Stimulated activated CD4-positive, alpha-beta T cell treated with anti-CD3 and anti-CD28 coated beads, Interleukin-12 subunit alpha, Interleukin-12 subunit beta, amount 100 ng/mL, for 4 hours (primary cell): ENCODE results near the gene SPPL2B.

Source experiments
- DNase-seq: peaks from one replicate; pipeline ENCODE4 v3.0.0-alpha.2; 2020

The SPPL2B gene

DNA sequence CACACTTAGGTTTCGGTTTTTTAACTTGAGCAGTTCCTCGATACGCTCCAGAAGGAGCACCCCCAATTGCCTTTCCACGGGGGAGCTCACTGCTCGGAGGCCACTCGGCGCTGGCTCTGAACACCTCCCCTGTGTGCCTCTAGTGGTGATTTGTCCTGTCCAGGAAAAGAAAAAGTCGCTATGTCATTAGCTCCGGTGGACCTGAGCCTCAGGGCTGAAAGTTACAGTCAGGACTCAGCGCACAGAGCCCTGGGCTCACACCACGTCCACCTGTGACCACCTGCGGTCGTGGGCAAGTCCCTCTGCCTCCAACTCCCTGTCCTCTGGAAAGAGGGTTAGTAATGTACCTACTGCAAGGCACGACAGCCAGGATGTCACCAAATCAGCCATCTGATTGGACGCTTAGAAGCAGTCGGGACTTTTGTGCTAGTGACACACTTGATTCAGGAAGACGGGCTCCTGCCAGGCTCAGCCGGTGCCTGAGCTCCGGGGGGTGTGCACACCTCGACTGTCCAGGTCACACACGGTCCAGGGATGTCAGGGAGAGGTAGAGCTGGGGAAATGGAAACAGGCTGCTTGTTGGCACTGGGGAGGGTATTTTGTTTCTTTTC, 27.7 kb downstream of the SPPL2B start:
- no peak for DNase-seq

DNA sequence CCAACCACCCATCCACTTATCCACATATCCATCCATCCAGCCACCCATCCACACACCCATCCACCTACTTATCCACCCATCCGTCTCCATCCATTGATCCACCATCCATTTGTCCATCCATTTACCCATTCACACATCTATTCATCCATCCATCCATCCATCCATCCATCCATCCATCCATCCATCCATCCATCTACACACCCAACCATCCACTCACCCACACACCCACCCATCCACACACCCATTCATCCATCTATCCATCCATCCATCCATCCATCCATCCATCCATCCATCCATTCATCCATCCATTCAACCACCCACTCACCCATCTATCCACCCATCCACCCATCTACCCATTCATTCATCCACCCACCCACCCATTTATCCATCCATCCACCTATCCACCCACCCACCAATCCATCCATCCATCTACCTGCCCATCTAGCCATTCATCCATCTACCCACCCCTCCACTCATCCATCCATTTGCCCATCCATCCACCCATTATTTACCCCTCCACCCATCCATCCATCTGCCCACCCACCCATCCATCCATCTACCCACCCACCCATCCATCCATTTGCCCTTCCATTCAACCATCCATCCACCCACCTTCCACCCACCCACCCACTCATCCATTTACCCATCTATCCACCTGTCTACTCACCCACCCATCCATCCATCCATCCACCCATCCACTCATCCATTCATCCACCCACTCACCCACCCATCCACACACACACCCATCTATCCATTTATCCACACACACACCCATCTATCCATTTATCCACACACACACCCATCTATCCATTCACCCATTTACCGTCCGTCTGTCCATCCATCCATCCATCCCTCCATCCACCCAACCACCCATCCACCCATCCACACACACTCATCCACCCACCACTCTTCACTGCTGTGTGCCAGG, 29.1 kb downstream of the SPPL2B start:
- no peak for DNase-seq

DNA sequence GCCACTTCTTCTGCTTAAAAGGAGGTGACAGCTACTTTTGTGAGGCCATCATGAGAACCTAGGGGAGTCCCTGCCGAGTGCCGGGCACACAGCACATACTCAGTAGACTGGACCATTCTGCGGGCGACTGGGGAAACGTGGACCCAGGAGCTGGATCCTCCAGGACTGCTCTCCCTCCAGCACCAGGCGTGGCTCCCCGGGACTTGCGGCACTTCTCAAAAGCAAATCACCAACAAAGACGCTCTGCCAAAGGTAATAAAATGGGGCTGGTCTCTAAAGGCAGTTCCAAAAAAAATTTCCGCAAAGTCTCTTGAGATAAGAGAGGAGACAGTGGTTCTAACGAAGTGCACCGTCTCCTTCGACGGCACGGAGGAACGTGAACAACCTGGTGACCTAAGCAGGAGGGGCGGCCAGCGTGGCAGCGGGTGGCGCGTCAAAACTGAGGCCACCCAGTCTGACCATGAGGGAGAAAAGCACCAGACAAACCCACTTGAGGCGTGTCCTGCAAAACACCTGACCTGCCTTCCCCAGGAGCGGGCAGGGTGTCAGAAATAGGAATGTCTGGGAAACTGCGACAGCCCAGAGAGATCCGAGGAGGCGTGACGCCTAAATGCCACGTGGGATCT, 30.2 kb downstream of the SPPL2B start:
- no peak for DNase-seq

DNA sequence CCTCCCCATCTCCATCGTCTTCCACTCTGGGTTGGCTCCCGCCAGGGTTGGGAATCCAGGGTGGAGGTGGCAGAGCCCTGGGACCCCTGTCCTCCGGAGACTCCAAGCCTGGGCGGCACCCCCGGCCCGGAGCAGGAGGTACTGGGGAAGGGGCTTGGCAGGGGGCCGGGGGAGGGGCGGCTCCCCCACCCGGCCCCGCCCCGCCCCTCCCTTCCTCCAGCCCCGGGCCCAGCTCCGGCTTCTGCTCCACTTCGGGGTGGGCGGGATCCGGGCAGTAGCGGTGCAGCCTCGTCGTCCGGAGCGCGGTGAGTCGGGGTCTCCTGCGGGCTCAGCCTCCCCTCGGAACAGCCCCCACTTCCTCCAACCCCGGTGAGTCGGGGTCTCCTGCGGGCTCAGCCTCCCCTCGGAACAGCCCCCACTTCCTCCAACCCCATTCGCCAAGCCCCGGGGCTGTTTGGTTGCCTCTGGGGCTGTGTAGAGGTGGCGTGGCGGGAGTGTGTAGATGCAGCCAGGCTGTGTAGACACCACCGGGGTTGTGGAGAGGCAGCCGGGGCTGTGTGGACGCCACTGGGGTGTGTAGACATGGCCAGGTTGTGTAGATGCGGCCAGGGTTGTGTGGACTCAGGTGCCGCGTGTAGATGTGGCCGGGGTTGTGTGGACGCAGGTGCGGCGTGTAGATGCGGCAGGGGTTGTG, 31.7 kb downstream of the SPPL2B start, which contains the start of gene TMPRSS9:
TSS of gene TMPRSS9 (plus strand) at position 274 of the 694 bp plus-strand sequence. CDS start 29,521 bp downstream, outside the sequence.
- no peak for DNase-seq

DNA sequence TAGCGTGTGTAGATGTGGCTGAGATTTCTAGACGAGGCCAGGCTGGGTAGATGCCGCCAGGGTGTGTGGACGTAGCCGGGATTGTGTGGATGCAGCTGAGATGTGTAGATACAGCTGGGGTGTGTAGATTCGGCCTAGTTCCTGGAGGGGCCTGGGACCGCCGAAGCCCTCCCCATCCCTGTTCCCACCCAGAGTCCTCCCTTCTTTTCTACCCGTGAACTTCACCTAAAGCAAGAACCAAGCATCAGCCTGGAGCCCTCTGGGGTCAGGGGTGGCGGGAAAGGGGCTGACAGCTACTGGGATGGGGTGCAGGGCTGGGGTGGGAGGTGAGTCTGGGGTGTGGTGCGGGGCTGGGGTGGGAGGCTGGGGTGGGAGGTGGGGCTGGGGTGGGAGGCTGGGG, 32.3 kb downstream of the SPPL2B start:
- DNase-seq, result no peak

DNA sequence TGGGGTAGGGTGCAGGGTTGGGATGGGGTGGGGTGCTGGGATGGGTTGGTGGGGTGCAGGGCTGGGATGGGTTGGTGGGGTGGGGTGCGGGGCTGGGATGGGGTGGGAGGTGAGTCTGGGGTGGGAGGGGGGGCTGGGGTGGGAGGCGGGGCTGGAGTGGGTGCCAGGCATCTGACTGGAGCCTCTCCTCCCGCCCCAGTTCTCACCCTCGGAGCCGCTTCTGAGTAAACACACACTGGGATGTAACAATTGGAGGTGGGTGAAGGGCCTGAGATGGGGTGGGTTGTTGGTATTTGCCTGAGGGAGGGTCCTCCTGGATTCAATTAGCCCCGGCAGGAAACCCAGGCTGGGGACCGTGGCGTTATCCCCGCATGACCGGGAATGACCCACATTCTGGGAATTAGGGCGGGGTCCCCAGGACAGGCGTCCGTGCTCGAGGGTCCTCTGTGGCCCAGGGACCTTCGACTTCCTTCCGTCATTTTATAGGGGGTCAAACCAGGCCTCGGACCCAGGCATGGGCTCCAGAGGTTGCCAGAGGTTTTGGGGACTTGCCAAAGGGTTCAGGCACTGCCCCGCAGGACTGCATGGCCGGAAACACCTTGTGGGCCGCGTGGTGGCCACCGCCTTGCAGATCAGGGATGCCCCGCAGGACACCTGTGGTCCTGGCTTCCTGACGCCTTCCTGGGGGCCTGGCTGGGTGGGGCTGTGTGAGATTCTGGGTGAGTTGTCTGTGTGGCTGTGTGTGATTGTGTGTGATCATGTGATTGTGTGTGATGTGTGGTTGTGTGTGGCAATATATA, 33.0 kb downstream of the SPPL2B start:
- no peak for DNase-seq

DNA sequence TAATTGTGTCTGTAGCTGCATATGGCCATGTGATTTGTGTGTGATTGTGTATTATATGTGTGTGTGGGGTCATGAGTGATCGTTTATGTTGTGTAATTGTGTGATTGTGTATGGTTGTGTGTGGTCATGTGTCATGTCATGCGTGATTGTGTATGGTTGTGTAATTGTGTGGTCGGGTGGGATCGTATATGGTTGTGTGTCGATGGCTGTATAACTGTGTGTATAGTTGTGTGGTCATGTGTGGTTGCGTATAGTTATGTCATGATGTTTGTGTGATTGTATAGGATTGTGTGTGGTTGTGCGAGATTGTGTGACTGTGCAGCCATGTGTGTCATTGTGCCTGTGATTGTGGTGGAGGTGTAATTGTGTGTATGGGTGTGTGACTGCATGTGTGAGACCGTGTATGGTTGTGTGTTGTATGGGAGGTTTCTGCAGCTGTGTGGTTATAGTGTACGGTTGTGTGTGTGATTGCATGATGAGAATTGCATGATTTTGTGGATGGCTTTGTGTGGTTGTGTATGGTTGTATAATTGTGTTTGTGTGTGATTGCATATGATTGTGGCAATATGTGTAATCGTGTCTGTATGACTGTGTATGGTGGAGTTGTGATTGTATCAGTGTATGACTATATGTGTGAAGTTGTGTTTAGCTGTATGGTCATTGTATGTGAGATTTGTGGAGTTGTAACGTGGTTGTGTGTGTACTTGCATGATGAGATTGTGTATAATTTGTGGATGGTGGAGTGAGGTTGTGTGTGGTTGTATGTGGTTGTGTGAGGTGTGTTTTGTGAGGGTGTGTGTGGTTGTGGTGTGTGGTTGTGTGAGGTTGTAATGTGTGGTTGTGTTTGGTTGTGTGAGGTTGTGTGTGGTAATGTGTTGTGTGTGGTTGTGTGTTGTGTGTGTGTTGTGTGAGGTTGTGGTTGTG, 33.8 kb downstream of the SPPL2B start:
- DNase-seq, result no peak

DNA sequence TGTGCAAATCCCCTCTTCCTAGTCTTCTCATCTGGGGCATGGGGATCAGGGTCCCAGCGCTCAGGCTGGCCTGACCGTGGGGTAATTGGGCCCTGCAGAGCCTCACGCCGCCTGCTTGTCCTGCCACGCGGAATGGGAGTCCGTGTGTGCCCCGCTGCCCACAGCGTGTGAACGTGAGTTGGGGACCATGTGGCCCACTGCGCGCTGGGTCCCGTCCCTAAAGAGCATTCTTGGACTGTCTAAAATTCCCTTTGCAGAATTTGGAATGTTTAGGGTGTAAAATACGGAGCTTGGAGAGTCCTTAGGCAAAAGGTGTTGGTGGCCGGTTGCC, 34.5 kb downstream of the SPPL2B start:
- DNase-seq, result no peak

DNA sequence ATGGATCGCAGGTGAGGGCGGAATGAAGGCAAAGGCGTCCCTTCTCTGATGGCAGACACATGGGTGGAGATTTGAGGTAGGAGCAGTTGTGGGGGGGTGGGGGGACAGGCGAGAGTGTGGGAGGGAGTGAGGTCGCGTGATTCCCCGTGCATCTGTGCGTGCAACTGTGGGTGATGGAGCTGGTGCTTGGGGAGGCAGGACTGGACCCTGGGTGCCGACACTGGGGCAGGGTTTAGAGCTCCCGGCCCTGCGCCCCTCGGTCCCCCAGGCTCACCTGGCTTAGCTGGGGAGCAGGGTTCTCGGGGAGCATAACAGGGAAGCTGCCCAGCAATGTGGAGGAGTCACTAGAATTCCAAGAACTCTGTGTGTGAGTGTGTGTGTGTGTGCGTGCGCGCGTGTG, 34.9 kb downstream of the SPPL2B start:
- no peak for DNase-seq

DNA sequence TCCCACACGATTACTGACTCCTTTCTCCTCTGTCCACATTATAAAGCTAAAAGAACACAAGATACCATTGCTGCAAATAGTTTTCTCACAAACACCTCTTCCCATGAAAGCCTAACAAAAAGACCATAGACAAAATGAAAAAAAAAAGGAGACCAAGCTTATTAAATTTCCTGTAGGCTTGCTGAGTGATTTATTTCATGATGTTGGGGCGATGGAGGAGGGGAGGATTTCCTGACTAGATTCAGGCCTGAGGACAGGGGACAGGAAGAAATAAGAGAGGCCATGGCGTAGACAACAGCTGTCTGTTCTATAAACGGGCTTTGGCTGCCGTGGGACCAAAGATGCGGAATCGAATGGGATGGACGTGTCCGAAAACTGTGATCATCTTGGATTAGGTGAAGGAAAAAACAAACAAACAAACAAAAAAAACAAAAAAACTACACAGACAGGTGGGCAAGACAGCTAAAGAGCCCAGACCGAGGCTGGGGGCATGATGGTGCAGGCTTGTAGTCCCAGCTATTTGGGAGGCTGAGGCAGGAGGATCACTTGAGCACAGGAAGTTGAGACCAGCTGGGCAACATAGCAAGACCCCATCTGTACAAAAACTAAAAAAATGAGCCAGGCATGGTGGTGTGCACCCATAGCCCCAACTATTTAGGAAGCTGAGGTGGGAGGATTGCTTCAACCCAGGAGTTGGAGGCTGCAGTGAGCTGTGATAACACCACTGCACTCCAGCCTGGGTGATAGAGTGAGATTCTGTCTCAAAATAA, 36.9 kb downstream of the SPPL2B start:
- DNase-seq, result no peak

DNA sequence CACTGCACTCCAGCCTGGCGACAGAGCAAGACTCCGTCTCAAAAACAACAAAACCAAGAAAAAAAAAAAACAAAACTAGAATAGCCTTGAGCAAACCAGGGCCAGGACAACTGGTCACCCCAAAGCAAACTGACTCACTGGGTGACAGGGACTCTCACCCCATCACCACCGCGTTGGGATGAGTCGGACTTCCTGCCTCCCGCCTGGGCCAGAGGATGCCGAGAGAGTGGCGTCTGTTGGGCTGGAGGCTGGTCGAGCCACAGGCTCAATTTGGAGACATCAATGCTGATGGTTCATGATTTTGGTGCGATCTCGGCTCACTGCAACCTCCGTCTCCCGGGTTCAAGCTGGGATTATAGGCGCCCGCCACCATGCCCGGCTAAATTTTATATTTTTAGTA, 43.2 kb downstream of the SPPL2B start:
- no peak for DNase-seq

DNA sequence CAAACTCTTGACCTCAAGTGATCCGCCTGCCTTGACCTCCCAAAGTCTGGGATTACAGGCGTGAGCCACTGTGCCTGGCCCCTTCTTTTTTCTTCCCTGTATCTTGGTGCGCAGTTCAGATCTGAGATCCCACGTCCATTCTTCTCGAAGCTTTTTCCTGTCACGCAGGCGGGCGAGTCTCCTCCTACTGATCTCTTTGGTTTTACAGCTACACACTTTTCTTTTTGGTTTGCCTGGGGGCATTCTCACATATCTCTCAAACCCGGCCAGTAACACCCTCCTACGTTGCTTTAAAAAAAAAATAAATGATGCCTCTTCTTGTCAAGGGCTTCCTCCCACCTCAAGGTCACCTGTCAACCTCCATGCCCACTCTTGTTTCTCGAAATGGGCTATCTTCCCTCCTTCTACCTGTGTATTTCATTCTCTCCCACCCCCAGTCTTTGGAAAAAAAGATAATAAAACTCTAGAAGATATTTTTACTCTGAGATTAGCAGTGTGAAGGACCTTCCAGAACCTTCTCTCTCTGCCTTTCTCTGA, 43.7 kb downstream of the SPPL2B start:
- DNase-seq, result no peak

DNA sequence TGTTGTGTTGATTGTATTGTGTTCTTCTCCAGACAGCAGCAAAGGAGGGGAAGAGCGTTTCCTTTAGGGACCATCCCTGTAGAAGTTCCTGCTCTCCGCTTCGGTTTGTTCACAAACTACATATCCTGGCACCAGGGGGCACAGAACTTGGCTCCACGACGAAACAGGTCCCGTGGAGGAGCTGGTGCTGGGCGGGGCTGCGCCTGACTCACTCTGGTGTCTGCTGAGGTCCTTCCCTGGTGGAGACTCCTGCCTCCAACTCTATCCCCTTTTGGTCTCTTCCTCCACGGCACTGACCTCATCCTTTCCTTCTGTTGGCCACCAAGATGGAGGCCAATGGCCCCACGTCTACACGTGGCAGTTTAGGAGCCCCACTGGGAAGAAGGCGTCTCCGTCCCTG, 46.3 kb downstream of the SPPL2B start:
- DNase-seq, result no peak

DNA sequence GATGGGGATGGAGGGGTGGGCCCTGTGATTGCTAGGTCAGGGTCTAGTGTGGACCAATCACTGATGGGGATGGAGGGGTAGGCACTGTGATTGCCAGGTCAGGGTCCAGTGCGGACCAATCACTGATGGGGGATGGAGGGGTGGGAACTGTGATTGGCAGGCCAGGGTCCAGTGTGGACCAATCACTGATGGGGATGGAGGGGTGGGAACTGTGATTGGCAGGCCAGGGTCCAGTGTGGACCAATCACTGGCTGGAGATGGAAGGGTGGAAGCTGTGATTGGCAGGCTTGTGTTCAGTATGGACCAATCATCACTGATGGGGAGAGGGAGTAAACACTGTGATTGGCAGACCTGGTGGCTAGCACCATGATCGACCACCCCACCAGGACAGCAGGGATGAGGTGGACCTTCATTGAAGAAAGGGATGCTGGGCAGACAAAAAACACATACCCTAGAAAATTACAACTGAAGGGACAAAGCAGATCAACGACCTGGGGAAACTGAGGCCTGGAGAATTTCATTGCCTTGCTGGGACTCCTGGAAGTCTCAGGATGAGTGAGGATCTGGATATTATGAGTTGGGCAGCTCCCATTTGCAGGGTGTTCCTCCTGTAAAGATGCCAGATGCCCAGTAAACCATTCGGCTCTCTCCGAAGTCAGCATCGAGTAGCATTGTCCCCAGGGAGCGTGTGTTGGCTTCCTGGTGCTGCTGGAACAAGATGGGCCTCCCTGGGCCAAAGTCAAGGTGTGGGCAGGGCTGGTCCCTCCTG, 47.1 kb downstream of the SPPL2B start:
- no peak for DNase-seq

DNA sequence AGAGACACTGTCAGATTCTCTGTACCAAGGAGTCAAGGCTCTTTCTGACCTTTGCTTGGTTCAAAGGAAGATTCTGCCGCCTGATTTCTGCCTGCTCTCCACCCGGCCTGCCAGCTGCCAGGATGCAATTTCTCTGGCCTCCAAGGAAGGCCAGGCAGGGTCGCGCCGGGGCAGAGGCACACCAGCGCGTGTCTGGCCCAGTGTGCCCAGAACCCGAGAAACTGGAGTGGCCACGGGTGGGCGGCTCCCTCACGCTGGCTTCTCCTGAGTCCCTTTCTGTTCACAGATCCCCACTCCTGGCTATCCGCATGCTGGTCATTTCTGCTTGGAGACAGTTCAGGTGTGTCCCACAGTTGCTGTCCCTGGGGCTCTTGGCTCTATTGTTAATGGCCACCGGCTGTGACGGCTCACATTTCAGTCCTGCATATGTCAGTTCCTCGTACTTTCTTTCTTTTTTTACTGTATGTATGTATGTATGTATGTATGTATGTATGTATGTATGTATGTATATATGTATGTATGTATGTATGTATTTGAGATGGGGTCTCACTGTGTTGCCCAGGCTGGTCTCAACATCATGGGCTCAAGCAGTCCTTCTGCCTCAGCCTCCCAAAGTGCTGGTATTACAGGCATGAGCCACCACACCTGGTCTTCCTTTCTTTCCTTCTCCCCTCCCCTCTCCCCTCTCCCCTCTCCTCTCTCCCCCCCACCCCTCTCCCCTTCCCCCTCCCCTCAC, 48.5 kb downstream of the SPPL2B start:
- no peak for DNase-seq

DNA sequence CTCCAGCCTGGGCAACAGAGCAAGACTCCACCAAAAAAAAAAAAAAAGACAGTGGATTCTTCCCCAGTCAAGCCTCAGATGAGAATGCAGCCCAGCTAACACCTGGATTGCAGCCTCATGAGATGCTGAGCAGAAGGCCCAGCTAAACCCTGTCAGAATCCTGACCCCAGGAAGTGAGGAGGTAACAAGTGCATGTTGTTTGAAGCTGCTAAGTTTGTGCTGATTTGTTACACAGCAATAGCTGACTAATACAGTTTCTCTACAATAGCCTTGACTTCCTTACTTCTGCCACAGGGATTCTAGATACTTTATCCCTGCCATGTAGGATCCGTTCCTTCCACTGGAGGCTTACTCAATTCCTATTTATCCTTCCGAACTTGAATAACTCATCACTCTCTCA, 52.1 kb downstream of the SPPL2B start:
- DNase-seq, result no peak

DNA sequence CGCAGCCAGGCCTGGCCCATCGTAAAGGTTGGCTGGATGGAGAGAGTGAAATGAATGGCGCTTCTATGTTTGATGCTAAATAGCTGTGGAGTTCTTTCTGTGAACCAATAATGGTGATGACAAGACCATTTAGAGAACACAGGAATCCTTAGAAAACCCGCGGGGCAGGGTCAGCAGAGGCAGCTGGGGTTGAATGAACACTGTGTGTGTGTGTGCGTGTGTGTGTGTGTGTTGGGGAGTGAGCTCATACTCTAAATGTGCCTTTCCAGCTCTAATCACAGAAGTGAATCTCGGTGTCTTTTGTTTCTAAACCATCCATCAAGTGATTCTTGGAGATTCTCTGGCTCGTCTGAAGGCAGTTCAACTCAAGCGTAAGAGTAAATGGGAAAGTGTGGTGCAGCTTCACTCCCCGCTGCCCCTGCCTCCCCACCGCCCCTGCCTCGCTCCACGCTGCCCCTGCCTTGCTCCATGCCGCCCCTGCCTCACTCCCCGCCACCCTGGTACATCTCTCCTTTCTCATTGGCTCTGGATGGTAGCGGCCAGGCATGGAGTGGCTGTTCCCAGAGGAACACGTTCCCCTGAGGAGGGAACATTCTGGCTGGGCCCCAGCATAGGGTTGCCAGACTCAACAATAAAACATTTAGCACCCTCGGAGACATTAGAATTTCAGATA, 52.8 kb downstream of the SPPL2B start:
- DNase-seq, result no peak

DNA sequence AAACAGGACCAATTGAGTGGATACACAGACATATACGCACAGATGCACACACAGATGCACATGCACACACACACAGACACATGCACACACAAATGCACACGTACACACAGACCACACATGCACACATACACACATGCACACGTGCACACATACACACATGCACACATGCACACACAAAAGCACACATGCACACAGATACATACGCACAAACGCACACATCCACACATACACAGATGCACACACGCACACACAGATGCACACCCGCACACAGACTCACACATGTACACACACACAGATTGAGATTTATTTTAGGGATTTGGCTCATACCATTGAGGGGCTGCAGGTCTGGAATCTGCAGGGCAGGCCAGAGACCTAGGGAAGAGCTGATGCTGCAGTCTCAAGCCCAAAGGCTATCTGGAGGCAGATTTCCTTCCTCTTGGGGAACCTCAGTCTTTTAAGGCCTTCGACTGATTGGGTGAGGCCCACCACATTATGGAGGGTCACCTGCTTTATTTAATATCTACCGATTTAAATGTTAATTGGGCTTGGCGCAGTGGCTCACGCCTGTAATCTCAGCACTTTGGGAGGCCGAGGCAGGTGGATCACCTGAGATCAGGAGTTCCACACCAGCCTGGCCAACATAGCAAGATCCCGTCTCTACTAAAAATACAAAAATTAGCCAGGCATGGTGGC, 54.2 kb downstream of the SPPL2B start:
- no peak for DNase-seq
